HL-60/S4 treated with phorbol 12-myristate 13-acetate at 8.2 ng/mL for 4 days and 3 days (cell line): ENCODE measurements around the gene ELOA.

Experiments
- in situ Hi-C: fragments of 300-500 bp; cut with MboI; formaldehyde crosslinking; loops from 2 replicates; pipeline ENCODE4 v1.15.0; 2022; ENCODE audit warnings: low sequenced_read_pairs

Gene ELOA

DNA sequence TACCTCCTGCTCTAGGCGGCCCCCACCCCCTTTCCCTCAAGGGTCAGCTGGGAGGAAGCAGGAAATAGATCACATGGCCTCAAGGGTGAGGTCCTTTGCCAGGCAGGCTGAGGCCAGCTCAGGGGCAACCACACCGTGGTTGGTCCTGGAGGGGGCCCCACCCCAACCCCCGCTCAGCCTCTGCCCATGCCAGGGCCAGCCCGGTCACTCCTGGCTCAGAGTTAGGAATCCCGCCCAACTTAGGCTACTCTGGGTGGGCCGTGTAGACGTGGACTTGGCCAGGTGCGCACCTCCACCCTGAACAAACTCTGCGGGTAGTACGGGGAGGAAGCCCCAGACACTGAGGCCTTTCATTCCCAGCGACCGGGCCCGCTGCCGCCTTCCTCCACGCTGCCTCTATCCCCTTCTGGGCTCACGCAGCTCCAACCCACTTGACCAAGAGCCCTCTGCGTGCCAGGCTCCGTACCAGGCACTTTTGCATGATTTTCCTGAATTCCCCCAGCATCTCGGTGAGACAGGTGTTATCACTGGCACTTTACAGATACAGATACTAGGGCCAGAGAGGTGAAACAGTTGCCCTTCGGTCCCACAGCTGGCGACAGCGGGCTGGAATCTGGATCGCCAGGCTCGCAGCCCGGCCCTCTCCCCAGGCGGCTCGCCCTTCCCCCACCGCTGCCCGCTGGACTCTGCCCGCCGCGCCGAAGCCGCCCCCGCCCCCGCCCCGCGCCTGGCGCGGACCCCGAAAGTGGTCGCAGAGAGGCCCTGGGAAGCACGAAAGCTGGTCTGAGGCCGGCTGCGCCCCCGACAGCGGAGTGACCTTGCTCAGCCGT, 56.5 kb downstream of the ELOA start:
- in situ Hi-C loops: loop anchor here (10.0 kb wide), 1 partner anchor 115 kb away; the partner anchor contains the start of gene CNR2

DNA sequence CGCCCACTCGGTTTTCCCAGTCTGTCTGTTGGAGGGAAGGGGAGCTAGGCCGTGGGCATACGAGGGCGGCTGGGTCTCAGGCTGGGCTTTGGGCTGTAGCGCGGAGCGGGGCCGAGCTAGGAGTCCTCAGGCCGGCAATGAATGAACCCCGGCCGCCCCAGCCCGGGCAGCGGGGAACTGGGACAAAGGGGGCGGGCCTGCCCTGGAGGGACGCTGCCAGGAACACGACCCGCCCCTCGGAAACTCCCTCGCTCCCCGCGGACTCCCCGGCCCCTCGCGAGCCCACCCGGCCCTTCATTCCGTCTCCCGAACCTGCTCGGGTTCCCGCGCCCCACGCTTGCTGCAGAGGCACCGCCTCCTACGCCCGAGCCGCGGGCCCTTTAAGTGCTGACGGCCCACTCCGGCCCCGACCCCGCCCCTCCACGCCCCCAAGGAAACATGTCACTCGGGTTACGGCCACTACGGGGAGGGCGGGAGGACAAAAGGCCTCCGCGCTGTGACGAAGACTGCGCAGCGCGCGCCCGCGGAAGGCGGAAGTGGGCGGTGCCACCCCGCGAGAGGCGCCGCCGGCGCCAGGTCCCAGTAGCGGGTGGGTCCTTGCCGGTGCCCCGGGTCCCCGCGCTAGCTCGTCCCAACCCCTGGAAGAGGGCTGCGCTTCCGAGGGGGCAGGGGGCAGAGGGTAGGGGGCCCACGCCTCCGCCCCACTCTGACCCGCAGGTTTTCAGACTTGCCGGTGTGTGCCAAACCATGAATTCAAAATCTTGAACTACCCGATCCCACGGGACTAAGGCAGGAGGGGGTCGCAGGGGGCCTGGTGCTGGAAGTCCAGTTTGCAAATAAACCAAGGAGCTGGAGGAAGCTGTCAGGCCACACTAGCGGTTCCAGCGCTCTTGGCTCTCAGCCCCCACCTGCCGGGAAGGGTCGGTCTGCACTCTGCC, 57.4 kb downstream of the ELOA start, which contains the start of gene GALE:
TSS of gene GALE (minus strand) at position 355 of the 938 bp plus-strand sequence. CDS start 1,747 bp downstream, outside the sequence.
- in situ Hi-C loops: loop anchor here (10.0 kb wide), 1 partner anchor 114 kb away; the partner anchor contains the start of gene CNR2

DNA sequence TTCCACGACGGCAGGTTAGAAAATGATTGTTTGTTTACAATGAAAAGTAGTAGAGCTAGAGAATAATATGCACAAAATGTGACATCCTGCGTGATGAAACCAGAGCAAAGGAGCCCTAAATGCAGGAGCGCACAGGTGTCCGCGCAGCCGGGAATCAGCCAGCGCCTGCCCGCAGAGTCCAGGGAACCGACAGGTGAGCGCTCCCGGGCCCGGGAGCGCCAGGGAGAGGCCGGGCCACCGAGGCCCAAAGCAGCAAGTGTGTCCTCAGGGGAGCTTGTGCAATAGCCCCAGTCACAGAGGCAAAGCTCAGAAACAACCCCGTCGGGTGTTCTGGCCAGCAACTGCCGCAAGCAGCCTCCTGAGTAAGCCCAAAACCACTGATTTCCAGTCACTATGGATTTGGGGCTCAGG, 58.1 kb downstream of the ELOA start:
- in situ Hi-C loops: loop anchor here (10.0 kb wide), 1 partner anchor 113 kb away; the partner anchor contains the start of gene CNR2

DNA sequence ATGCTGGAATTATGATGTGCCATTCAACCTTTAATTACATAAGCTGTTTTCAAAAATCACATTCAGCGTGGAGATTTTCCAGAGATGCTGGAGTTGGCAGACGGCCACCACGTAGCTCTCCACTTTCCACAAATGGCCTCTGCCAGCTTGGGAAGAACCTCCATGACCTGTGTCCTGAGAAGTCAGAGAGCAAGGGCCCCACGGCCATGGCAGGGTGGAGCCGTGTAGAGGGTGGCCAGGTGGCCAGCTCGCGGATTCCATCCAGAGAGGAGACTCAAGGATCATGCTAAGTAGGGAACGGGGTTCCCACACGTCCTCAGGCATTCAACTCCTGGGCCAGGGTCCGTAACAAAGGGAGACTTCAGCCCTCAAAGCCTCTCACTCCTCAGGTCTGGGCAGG, 58.6 kb downstream of the ELOA start:
- in situ Hi-C loops: loop anchor here (10.0 kb wide), 1 partner anchor 113 kb away; the partner anchor contains the start of gene CNR2

DNA sequence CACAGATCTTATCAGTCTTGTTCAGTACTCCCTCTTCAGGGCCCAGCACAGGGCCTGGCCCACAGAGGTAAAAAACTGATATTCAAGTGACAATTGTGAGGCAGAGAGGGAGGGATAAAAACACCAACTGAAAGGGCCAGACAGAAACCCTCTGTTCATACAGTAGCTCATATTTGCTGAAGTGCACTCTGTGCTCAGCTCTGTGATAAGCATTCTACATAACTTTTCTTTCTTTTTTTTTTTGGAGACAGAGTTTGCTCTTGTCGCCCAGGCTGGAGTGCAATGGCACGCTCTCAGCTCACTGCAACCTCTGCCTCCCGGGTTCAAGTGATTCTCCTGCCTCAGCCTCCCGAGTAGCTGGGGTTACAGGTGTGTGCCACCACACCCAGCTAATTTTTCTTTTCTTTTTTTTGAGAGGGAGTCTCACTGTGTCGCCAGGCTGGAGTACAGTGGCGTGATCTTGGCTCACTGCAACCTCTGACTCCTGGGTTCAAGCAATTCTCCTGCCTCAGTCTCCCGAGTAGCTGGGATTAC, 59.6 kb downstream of the ELOA start:
- in situ Hi-C loops: loop anchor here (10.0 kb wide), 1 partner anchor 112 kb away; the partner anchor contains the start of gene CNR2

DNA sequence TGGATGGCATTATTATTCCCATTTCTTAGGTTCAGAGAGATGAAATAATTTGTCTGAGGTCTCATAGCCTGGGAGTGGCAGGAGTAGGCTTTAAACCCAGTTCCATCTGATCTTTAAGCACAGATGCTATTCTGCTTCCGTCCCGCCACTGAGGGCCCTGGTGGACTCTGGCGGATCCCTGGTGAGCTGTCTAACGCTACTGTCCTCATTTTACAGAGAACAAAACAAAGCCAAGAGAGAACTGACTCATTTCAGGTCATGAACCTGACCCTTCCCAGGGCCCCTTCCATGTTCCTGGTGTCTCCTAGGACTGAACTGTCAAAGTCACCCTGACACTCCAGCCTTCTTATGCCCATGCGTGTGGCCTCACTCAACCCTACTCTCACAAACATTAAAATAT, 60.4 kb downstream of the ELOA start:
- in situ Hi-C loops: loop anchor here (10.0 kb wide), 1 partner anchor 111 kb away; the partner anchor contains the start of gene CNR2

DNA sequence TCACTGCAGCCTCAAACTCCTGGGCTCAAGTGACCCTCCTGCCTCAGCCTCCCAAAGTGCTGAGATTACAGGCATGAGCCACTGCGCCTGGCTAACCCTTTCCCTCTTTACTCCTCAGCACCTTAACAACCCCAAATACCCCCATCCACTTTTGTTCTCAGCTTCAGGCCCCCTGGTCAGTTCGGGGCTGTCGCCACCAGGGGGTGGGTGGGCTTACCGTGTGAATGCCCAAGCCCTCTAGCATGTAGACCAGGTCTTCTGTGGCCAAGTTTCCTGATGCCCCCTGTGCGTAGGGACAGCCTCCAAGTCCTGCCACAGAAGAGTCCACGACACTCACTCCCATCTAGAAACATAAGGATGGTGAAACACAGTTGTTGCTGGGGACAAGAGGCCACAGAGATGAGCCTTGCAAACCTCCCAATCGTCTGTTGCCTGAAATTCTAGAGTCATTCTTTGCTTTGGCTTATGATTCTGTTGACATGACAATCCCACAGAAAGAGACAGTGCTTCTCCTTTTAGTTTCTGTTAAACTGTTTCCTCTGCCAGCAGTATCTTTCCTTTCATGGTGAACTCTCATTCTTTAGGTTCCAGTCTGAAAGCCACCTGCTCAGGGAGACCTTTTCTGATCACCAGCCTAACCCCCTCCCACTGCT, 61.0 kb downstream of the ELOA start:
- in situ Hi-C loops: loop anchor here (10.0 kb wide), 1 partner anchor 110 kb away; the partner anchor contains the start of gene CNR2

DNA sequence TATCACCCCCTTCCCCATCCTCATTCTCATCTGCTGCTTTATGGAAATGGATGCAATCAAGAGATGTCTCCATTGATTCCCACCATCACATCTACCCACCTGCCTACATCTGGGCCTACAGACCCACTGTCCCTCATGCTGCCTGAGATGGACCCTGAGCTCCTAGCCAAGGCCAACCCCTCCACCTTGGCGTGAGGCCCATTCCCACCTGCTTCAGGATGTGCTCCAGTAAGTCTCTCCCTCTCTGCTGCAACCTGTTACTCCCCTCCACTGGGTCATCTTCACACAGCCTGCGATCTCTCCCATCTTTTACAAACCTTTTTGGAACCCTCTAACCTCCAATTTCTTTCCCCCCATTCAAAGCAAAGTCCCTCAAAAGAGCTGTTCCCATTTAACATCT, 61.8 kb downstream of the ELOA start:
- in situ Hi-C loops: loop anchor here (10.0 kb wide), 1 partner anchor 110 kb away; the partner anchor contains the start of gene CNR2

DNA sequence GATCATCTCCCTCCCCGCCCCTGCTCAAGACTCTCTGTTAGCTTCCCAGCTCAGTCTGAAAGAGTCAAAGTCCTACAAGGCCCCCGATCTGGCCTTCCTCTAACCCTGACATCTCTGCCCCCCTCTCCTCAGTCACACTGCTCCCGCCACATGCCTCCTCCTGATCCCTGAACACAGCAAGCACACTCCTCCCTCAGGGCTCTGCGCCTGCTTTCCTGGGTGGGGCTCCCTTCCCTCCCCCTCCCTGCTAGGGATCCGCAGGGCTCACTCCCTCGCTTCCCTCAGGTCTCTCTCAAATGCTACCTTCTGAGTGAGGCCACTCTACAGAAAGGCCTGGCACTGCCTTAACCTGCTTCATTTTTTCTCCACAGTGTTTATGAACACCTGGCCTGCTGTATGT, 63.0 kb downstream of the ELOA start:
- in situ Hi-C loops: loop anchor here (10.0 kb wide), 1 partner anchor 109 kb away; the partner anchor contains the start of gene CNR2

DNA sequence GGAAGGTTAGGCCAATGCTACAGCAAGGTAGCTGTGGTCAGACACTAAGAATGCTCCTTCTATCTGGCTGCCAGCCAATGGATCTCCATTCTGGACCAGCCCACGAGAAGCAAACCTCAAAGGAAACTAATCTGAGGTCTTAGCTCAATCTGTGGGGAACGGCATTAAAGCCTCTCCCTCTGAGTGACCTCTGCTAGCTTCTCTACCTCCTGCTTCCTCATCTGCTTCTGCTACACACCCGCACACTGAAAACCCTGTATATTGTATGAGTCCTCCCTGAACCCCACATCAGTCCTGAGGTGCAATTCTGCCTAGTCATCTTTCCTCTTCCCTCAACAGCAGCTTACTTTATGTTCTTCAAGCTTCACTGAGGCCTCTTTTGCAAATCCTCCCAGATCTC, 64.2 kb downstream of the ELOA start:
- in situ Hi-C loops: loop anchor here (10.0 kb wide), 1 partner anchor 107 kb away; the partner anchor contains the start of gene CNR2

DNA sequence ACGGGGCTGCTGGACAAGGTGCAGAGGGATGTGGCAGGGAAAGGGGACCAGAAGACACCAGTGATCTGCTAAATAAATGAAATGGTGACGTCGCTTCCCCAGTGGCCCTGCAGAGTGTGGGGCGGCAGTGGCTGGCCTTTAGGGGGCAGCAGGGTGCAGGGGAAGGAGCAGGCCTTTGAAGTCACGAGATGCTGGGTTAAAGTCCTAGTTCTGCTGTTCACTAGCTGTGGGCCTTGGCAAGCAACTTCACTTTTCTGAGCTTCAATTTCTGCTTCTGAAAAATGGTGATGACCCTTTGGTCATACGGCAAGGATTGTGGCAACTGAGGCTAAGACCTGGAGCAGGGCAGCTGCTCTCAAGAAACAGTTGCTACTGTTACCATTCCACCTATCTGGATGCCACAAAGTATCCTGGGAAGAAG, 66.5 kb downstream of the ELOA start:
- in situ Hi-C loops: loop anchor here (10.0 kb wide), 1 partner anchor 105 kb away; the partner anchor contains the start of gene CNR2

DNA sequence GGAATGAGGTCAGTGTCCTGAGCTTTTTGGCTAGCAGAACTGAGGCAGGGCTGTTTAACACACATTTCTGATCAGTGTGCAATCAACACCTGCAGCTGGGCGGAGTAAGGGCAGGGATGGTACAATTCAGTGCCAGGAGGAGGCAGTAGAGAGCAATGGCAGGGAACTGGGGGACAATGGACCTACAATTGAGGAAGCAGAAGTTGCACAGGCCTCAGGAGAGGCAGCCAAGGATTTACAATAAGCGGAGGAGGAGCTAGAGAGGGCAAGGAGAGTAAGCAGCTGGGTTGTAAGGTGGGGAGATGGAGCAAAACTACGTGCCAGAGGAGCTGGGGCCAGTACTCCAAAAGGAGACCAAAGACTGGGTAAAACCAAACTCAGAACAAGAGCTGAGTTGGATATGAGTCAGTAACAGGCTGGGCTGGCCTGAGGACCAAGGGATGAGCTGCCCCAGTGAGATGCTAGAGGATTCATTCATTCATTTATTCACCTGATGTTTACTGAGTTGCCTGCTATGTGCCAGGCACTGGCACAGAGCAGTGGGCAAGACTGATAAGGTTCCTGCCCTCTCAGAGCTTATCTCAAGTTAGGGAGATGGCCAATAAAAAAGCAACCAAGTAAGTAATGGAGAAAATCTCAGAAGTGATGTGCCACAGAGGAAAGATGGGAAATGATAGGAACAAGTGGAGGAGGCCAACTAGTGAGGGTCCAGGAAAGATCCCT, 67.7 kb downstream of the ELOA start:
- in situ Hi-C loops: no loop called here
